Gastroesophageal sphincter (tissue), 4 donors: ENCODE measurements around the gene ACOT4. TPM values are rescaled to one million over a fixed set of nuclear protein-coding genes. Genes with fewer than 3 reads are reported as not detected.
A peak's percentile ranks its signal among the peaks of the same experiment; 100 is the strongest.

ENCODE experiments used
- ATAC-seq: fragments of 150-250 bp; one replicate; pipeline ENCODE4 v1.9.1; 2016; ENCODE audit warnings: mild to moderate bottlenecking, moderate library complexity
- H3K27ac ChIP-seq, 4 donors: fragments of 200-600 bp; sonication (generic) in 3 of 4; 1 replicate in 3 of 4; 2 replicates in 1 of 4; pipeline ENCODE4 v1.5.1; 2016 to 2019
- H3K27me3 ChIP-seq: fragments of 200-600 bp; sonication (generic); one replicate; pipeline ENCODE4 v1.5.1; 2019
- H3K36me3 ChIP-seq, 2 donors: fragments of 200-600 bp; sonication (generic); one replicate each; pipeline ENCODE4 v1.5.1; 2019; ENCODE audit warnings: control low read depth in 1 of 2
- H3K4me1 ChIP-seq, 3 donors: fragments of 200-600 bp; sonication (generic); 1 replicate in 2 of 3; 2 replicates in 1 of 3; pipeline ENCODE4 v1.5.1; 2016 to 2019; ENCODE audit warnings: control low read depth in 2 of 3
- H3K4me3 ChIP-seq, 2 donors: fragments of 200-600 bp; sonication (generic); one replicate each; pipeline ENCODE4 v1.5.1; 2019; ENCODE audit warnings: mild to moderate bottlenecking in 1 of 2, moderate library complexity in 1 of 2
- H3K9me3 ChIP-seq, 3 donors: fragments of 200-600 bp; sonication (generic); one replicate each; pipeline ENCODE4 v1.5.1; 2017 to 2019; ENCODE audit warnings: control low read depth in 2 of 3
- EP300 ChIP-seq: sonication (generic); formaldehyde crosslinking; IDR thresholded peaks from one replicate; pipeline ENCODE4 v1.6.1; 2017; ENCODE audit warnings: antibody characterized with exemption, mild to moderate bottlenecking
- POLR2A ChIP-seq, 2 donors: fragments of 450-650 bp; IDR thresholded peaks; one replicate each; pipeline ENCODE4 v1.6.1; 2017; ENCODE audit warnings: antibody characterized with exemption in 2 of 2, mild to moderate bottlenecking in 2 of 2, moderate library complexity in 1 of 2
- POLR2AphosphoS5 ChIP-seq: sonication (generic); formaldehyde crosslinking; IDR thresholded peaks from one replicate; pipeline ENCODE4 v1.6.1; 2017; ENCODE audit warnings: antibody characterized with exemption
- WGBS, 2 donors: methylation state at CpG; one replicate each; pipeline ENCODE4 v1.1.5; 2018; ENCODE audit warnings: low coverage in 1 of 2; 5-methylcytosine and 5-hydroxymethylcytosine counted together
- total RNA-seq, 4 donors: library from RNA; depleted of rRNA; stranded (reverse); fragments of >200 nt; gene quantifications; one replicate each; pipeline ENCODE4 v1.1.0, GENCODE V29; 2016
- TF ChIP-seq, protein P1 (sequence below), 4 experiments: fragments of 200-600 bp in 2 of 4; fragments of 450-650 bp in 2 of 4; sonication (generic) in 1 of 4; IDR thresholded peaks; one replicate each; pipeline ENCODE4 v1.5.1; 2017 to 2019; ENCODE audit warnings: antibody characterized with exemption in 4 of 4, mild to moderate bottlenecking in 2 of 4, moderate library complexity in 2 of 4

The ACOT4 gene
- total RNA-seq, 4 donors from 2014 or later: 0.31 to 0.50 TPM; not detected in 2

DNA sequence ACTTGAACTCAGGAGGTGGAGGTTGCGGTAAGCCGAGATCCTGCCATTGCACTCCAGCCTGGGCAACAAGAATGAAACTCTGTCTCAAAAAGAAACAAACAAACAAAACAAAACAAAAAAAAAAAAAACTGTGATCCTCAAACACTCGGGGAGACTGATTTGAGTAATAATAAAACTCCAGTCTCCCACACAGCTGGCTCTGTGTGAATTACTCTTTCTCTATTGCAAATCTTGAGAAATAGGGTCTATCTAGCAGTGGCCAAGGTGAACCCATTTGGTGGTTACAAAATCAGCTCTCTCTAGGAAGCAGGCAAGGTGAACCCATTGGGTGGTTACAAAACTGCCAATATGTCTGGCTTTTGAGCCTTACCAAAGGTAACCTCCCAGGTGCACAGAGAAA is 14.6 kb downstream of the ACOT4 start:
- Histone ChIP-seq H3K4me3 (no peak overlapping the region), H3K27ac (no peak overlapping the region), H3K27me3 (no peaks in the 10 kb centered on the region), H3K36me3 (no peaks in the 10 kb centered on the region), H3K9me3 (no peaks in the 10 kb centered on the region), H3K4me1 (no peaks in the 10 kb centered on the region)
- ATAC-seq: no peak
- 100% methylated on average over 1 to 2 of the region's 3 CpGs for WGBS, 2 donors
- no peak for TF ChIP-seq POLR2A (IDR thresholded peaks at IDR 0.05)
- no peak for TF ChIP-seq EP300
- no peak for TF ChIP-seq POLR2AphosphoS5
- TF ChIP-seq, protein P1, sequence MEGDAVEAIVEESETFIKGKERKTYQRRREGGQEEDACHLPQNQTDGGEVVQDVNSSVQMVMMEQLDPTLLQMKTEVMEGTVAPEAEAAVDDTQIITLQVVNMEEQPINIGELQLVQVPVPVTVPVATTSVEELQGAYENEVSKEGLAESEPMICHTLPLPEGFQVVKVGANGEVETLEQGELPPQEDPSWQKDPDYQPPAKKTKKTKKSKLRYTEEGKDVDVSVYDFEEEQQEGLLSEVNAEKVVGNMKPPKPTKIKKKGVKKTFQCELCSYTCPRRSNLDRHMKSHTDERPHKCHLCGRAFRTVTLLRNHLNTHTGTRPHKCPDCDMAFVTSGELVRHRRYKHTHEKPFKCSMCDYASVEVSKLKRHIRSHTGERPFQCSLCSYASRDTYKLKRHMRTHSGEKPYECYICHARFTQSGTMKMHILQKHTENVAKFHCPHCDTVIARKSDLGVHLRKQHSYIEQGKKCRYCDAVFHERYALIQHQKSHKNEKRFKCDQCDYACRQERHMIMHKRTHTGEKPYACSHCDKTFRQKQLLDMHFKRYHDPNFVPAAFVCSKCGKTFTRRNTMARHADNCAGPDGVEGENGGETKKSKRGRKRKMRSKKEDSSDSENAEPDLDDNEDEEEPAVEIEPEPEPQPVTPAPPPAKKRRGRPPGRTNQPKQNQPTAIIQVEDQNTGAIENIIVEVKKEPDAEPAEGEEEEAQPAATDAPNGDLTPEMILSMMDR (IDR thresholded peaks at IDR 0.05): no peak

DNA sequence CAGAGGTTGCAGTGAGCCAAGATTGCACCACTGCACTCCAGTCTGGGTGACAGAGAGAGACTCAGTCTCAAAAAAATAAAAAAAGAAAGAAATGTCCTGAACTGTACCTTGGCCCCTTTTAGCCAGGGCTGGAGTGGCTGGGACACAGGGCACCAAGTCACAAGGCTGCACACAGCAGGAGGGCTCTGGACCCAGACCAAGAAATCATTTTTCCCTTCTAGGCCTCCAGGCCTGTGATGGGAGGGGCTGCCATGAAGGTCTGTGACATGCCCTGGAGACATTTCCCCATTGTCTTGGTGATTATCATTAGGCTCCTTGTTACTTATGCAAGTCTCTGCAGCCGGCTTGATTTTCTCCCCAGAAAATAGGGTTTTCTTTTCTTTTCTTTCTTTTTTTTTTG is 15.6 kb downstream of the ACOT4 start:
- TF ChIP-seq POLR2A (IDR thresholded peaks at IDR 0.05): no peak
- no peak for TF ChIP-seq POLR2AphosphoS5
- TF ChIP-seq, protein P1 (IDR thresholded peaks at IDR 0.05): no peak
- no peak for TF ChIP-seq EP300
- Histone ChIP-seq H3K27me3 (no peaks in the 10 kb centered on the region), H3K9me3 (no peaks in the 10 kb centered on the region), H3K4me1 (peaks cover 0 to 6% (median 0%) of the 10 kb centered on the region in 3 donors), H3K27ac (no peak overlapping the region), H3K36me3 (no peaks in the 10 kb centered on the region), H3K4me3 (no peak overlapping the region)
- no peak for ATAC-seq
- WGBS, 2 donors: 82% methylated on average over 1 of the region's 1 CpG; no CpG with 5 or more reads in 1 of the 2 donors

DNA sequence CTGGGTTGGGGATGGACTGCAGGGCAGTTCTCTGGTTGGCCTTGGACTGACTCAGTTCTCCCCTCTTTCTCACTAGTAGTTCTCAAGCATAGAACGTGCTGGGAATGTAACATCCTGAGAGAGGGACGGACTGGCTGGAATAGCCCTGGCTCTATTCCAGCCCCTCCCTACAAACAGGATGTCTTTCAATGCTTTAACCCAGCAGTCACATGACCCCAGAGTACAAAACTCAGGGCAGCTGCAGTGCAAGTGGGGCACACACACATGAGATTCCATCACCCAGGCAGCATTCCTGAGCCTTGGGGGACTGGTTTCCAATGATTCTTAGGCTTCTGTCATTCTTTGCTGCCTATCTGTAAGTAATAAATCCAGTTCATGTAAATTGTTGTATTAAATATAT is 19.0 kb downstream of the ACOT4 start:
- TF ChIP-seq EP300 (no peak), POLR2AphosphoS5 (no peak), POLR2A (IDR thresholded peaks at IDR 0.05) (no peak)
- TF ChIP-seq, protein P1 (IDR thresholded peaks at IDR 0.05): no peak
- H3K27me3 ChIP-seq: no peaks in the 10 kb centered on the region
- no peak for ATAC-seq
- WGBS, 2 donors: 20 to 25% methylated on average over 1 to 2 of the region's 2 CpGs
- no peak overlapping the region for H3K27ac ChIP-seq
- peaks cover 0 to 12% (median 0%) of the 10 kb centered on the region in 3 donors for H3K4me1 ChIP-seq
- H3K4me3 ChIP-seq: no peak overlapping the region
- H3K9me3 ChIP-seq: no peaks in the 10 kb centered on the region
- H3K36me3 ChIP-seq: no peaks in the 10 kb centered on the region

DNA sequence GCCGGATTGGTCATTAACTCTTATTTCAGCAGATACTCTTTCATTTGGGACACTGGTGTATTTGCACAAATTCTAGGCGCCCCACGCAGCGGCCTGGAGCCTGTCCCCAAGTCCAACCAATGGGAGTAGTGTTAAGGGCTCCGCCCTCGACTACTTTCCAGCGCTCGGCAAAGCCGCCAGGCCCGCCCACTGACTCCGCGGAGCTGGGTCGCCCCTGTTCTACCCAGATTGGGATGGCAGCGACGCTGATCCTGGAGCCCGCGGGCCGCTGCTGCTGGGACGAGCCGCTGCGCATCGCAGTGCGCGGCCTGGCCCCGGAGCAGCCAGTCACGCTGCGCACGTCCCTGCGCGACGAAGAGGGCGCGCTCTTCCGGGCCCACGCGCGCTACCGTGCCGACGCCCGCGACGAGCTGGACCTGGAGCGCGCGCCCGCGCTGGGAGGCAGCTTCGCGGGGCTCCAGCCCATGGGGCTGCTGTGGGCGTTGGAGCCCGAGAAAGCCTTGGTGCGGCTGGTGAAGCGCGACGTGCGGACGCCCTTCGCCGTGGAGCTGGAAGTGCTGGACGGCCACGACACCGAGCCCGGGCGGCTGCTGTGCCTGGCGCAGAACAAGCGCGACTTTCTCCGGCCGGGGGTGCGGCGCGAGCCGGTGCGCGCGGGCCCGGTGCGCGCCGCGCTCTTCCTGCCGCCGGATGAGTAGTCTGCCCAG is 20.8 kb downstream of the ACOT4 start, which contains the start of gene ACOT6:
Gene ACOT6 (plus strand): TSS at position 179 of the 707 bp plus-strand sequence. CDS start 55 bp downstream, at position 234.
- WGBS, 2 donors: 0% methylated on average over 1 to 4 of the region's 84 CpGs
- H3K27ac ChIP-seq: peak within 1 kb of the TSS; percentile 72 to 92 (median 88)
- H3K36me3 ChIP-seq: no peaks in the 10 kb centered on the region
- no peaks in the 10 kb centered on the region for H3K27me3 ChIP-seq
- no peaks in the 10 kb centered on the region for H3K9me3 ChIP-seq
- H3K4me1 ChIP-seq: peaks cover 0 to 12% (median 0%) of the 10 kb centered on the region in 3 donors
- ATAC-seq: peak; percentile 93
- TF ChIP-seq, protein P1 (IDR thresholded peaks at IDR 0.05): no peak
- TF ChIP-seq EP300 (no peak), POLR2A (IDR thresholded peaks at IDR 0.05) (peak; percentile 33 to 63), POLR2AphosphoS5 (no peak)
- H3K4me3 ChIP-seq: peak within 1 kb of the TSS; percentile 53 to 77

DNA sequence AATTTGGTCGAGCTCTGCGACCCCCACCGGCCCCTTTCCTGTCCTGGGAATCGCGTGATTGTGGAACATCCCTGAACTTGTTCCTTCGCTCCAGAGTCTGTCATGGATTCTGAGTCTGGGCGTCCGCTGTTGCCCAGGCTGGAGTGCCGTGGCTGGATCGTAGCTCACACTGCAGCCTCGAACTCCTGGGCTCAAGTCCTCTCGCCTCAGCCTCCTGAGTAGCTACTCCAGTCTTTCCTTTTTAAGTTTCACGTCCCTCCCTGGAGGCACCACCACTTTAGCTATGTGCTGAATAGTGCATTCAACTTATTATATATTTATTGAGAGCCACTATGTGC is 21.3 kb downstream of the ACOT4 start:
- H3K9me3 ChIP-seq: no peaks in the 10 kb centered on the region
- peak; percentile 19 for ATAC-seq
- TF ChIP-seq POLR2A (IDR thresholded peaks at IDR 0.05): no peak
- TF ChIP-seq, protein P1 (IDR thresholded peaks at IDR 0.05): no peak
- TF ChIP-seq EP300: no peak
- no peak for TF ChIP-seq POLR2AphosphoS5
- H3K4me1 ChIP-seq: peaks cover 0 to 12% (median 0%) of the 10 kb centered on the region in 3 donors
- WGBS, 2 donors: 0 to 6% methylated on average over 6 of the region's 13 CpGs
- H3K27me3 ChIP-seq: no peaks in the 10 kb centered on the region
- H3K27ac ChIP-seq: peak overlapping the region; percentile 72 to 92 (median 88)
- H3K36me3 ChIP-seq: no peaks in the 10 kb centered on the region
- peak overlapping the region; percentile 53 to 77 for H3K4me3 ChIP-seq
